LHCN-M2 (cell line): ENCODE measurements around the gene APOC1. TPM values are rescaled to one million over a fixed set of nuclear protein-coding genes. Genes with fewer than 3 reads are reported as not detected.
"Not testable (repeated sequence)": the region's sequence is repeated elsewhere in the genome, so short reads cannot be mapped to it uniquely, and the experiment has no call there.

Source experiments
- DNase-seq: peaks from one replicate; pipeline ENCODE4 v3.0.0-alpha.2; 2012; ENCODE audit warnings: low read depth
- total RNA-seq: library from RNA; depleted of rRNA; stranded (reverse); fragments of >200 nt; gene quantifications from 2 replicates; pipeline ENCODE4 v1.2.3, GENCODE V29; 2014

Gene APOC1
- total RNA-seq, 1 experiment from 2014 or later = 5.1 TPM

- DNase-seq = peak; percentile 74
Measured at GRCh38 chr19:44912854-44913253, 1.6 kb upstream of the APOC1 start.

GRCh38 chr19:44913512-44914432, 636 bp upstream of the APOC1 start:
- not testable (repeated sequence) for DNase-seq

GRCh38 chr19:44924243-44924725, 9.9 kb downstream of the APOC1 start:
- DNase-seq = peak; percentile 43

GRCh38 chr19:44925114-44925891, 10.9 kb downstream of the APOC1 start:
- peak; percentile 94 for DNase-seq

- DNase-seq = not testable (repeated sequence)
Measured at GRCh38 chr19:44926245-44927077, 12.1 kb downstream of the APOC1 start.

- peak; percentile 70 for DNase-seq
Measured at GRCh38 chr19:44927746-44928145, 13.3 kb downstream of the APOC1 start.

- no peak for DNase-seq
Measured at GRCh38 chr19:44930088-44930487, 15.7 kb downstream of the APOC1 start.

GRCh38 chr19:44931541-44931940, 17.1 kb downstream of the APOC1 start:
- DNase-seq = no peak

GRCh38 chr19:44939668-44940067, 25.3 kb downstream of the APOC1 start:
- DNase-seq = no peak

- DNase-seq = no peak
Measured at GRCh38 chr19:44942067-44942571, 27.7 kb downstream of the APOC1 start, which contains the start of gene APOC4. Gene APOC4 (plus strand): TSS chr19:44942237. CDS start chr19:44942278, 41 bp downstream.

GRCh38 chr19:44943801-44944249, 29.4 kb downstream of the APOC1 start:
- DNase-seq = no peak

- DNase-seq = no peak
Measured at GRCh38 chr19:44947041-44947581, 32.7 kb downstream of the APOC1 start.

- DNase-seq = no peak
Measured at GRCh38 chr19:44948237-44948636, 33.8 kb downstream of the APOC1 start.

- DNase-seq = peak; percentile 52
Measured at GRCh38 chr19:44948763-44949374, 34.5 kb downstream of the APOC1 start.

- no peak for DNase-seq
Measured at GRCh38 chr19:44949550-44949949, 35.1 kb downstream of the APOC1 start.

GRCh38 chr19:44951179-44952159, 37.1 kb downstream of the APOC1 start:
- peak; percentile 74 for DNase-seq

- no peak for DNase-seq
Measured at GRCh38 chr19:44954278-44954648, 39.9 kb downstream of the APOC1 start.

GRCh38 chr19:44954649-44955504, 40.5 kb downstream of the APOC1 start, which contains the start of gene CLPTM1:
Gene CLPTM1 (plus strand): TSS chr19:44955380. CDS start chr19:44955396, 16 bp downstream.
- peak; percentile 94 for DNase-seq
